ENCODE measurements around the gene LRRC4C.

DNA sequence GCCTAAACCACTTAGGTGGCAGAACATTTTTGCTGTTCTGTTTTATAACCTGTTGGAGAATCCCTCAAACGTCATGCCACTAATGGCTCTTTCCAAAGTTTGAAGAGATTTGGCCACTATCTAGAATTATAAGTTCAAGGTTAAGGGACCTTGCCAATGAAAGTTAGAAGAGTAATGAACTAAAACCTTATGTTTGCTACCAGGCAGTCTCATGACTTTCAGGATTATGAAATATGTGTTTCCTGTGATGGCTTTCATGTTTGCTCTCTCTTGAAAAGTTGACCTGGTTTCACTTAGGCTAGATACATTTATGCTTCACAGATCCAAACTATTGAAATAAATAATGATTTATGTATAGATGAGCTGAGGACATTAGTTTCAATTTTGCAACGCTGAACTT, 340.0 kb downstream of the LRRC4C start:
- TF ChIP-seq EZH2 (IDR thresholded peaks at IDR 0.05; ENCODE audit: low read depth, unreplicated experiment) (no peak), POLR2AphosphoS5 (IDR thresholded peaks at IDR 0.05; ENCODE audit: low read depth) (no peak), STAT1 (IDR thresholded peaks at IDR 0.05; ENCODE audit: unreplicated experiment) (no peak), EZH2phosphoT487 (IDR thresholded peaks at IDR 0.05; ENCODE audit: unreplicated experiment) (no peak), ZNF114 (CRISPR knock-in tag; IDR thresholded peaks at IDR 0.05) (no peak)
- TF ChIP-seq, protein P1, sequence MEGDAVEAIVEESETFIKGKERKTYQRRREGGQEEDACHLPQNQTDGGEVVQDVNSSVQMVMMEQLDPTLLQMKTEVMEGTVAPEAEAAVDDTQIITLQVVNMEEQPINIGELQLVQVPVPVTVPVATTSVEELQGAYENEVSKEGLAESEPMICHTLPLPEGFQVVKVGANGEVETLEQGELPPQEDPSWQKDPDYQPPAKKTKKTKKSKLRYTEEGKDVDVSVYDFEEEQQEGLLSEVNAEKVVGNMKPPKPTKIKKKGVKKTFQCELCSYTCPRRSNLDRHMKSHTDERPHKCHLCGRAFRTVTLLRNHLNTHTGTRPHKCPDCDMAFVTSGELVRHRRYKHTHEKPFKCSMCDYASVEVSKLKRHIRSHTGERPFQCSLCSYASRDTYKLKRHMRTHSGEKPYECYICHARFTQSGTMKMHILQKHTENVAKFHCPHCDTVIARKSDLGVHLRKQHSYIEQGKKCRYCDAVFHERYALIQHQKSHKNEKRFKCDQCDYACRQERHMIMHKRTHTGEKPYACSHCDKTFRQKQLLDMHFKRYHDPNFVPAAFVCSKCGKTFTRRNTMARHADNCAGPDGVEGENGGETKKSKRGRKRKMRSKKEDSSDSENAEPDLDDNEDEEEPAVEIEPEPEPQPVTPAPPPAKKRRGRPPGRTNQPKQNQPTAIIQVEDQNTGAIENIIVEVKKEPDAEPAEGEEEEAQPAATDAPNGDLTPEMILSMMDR (conservative IDR thresholded peaks at IDR 0.05; ENCODE audit: low read depth in 2 of 2), result no peak
- TF ChIP-seq, protein P2, sequence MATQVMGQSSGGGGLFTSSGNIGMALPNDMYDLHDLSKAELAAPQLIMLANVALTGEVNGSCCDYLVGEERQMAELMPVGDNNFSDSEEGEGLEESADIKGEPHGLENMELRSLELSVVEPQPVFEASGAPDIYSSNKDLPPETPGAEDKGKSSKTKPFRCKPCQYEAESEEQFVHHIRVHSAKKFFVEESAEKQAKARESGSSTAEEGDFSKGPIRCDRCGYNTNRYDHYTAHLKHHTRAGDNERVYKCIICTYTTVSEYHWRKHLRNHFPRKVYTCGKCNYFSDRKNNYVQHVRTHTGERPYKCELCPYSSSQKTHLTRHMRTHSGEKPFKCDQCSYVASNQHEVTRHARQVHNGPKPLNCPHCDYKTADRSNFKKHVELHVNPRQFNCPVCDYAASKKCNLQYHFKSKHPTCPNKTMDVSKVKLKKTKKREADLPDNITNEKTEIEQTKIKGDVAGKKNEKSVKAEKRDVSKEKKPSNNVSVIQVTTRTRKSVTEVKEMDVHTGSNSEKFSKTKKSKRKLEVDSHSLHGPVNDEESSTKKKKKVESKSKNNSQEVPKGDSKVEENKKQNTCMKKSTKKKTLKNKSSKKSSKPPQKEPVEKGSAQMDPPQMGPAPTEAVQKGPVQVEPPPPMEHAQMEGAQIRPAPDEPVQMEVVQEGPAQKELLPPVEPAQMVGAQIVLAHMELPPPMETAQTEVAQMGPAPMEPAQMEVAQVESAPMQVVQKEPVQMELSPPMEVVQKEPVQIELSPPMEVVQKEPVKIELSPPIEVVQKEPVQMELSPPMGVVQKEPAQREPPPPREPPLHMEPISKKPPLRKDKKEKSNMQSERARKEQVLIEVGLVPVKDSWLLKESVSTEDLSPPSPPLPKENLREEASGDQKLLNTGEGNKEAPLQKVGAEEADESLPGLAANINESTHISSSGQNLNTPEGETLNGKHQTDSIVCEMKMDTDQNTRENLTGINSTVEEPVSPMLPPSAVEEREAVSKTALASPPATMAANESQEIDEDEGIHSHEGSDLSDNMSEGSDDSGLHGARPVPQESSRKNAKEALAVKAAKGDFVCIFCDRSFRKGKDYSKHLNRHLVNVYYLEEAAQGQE (IDR thresholded peaks at IDR 0.05; ENCODE audit: unreplicated experiment), result no peak

All from GM23338 (cell line).